GM18526 (cell line): ENCODE results near the gene GRIK2.

Experiments used
- POLR2A ChIP-seq: IDR thresholded peaks from 3 replicates; pipeline ENCODE4 v1.6.1; 2011; ENCODE audit not compliant: insufficient read length; ENCODE audit errors: extremely low read depth

The GRIK2 gene

GRCh38 chr6:102039441-102039840 lies 645.9 kb downstream of the GRIK2 start:
- TF ChIP-seq POLR2A, result no peak

- no peak for TF ChIP-seq POLR2A
These were observed 657.5 kb downstream of the GRIK2 start for GRCh38 chr6:102051001-102051400.

GRCh38 chr6:102051720-102052119 lies 658.2 kb downstream of the GRIK2 start:
- TF ChIP-seq POLR2A, result no peak

- TF ChIP-seq POLR2A, result no peak
These were observed 670.6 kb downstream of the GRIK2 start for GRCh38 chr6:102064142-102064541.

GRCh38 chr6:102066301-102066700 lies 672.8 kb downstream of the GRIK2 start:
- no peak for TF ChIP-seq POLR2A

GRCh38 chr6:102068349-102068929 lies 674.9 kb downstream of the GRIK2 start:
- no peak for TF ChIP-seq POLR2A

- no peak for TF ChIP-seq POLR2A
These were observed 682.0 kb downstream of the GRIK2 start for GRCh38 chr6:102075539-102075938.

- no peak for TF ChIP-seq POLR2A
These were observed 691.7 kb downstream of the GRIK2 start for GRCh38 chr6:102085257-102085656.

- no peak for TF ChIP-seq POLR2A
These were observed 720.9 kb downstream of the GRIK2 start for GRCh38 chr6:102114402-102114801.

GRCh38 chr6:102115911-102116310 lies 722.4 kb downstream of the GRIK2 start:
- TF ChIP-seq POLR2A, result no peak

- TF ChIP-seq POLR2A, result no peak
These were observed 724.5 kb downstream of the GRIK2 start for GRCh38 chr6:102118034-102118433.
